Measurements from ENCODE around the gene KRTAP12-2. TPM values are rescaled to one million over a fixed set of nuclear protein-coding genes. Genes with fewer than 3 reads are reported as not detected.

Gene KRTAP12-2
- total and polyA plus RNA-seq, 2 donors (not counting 3 experiments of a cell fraction or from before 2014, with no cell fraction given), result not detected

- Histone ChIP-seq H3K4me2 (ENCODE audit: insufficient read depth, low read length) (no peak overlapping the region), H3K36me3 (ENCODE audit: control insufficient read depth in 2 of 2, extremely low read depth in 1 of 2, insufficient read depth in 2 of 2, low read length in 2 of 2) (no peaks in the 10 kb centered on the region), H3K9ac (replicated peaks; ENCODE audit: extremely low read depth, insufficient read depth, low read length) (no peak overlapping the region), H4K20me1 (replicated peaks; ENCODE audit: control insufficient read depth, extremely low read depth, insufficient read depth, low read length) (no peaks in the 10 kb centered on the region), H3K27ac (ENCODE audit: insufficient read depth, low read depth, low read length) (no peak overlapping the region), H3K9me3 (replicated peaks; ENCODE audit: control insufficient read depth, insufficient read depth, low read length) (no peaks in the 10 kb centered on the region), H3K27me3 (ENCODE audit: control insufficient read depth in 2 of 2, insufficient read depth in 2 of 2, low read length in 2 of 2) (peaks cover 5 to 17% of the 10 kb centered on the region in 2 experiments), H2AFZ (ENCODE audit: low read depth, low read length) (no peak overlapping the region), H3K9me1 (replicated peaks; ENCODE audit: control insufficient read depth, extremely low read depth, insufficient read depth, low read length) (no peaks in the 10 kb centered on the region), H3K4me1 (ENCODE audit: control insufficient read depth, extremely low read depth, insufficient read depth, low read length) (no peaks in the 10 kb centered on the region), H3K79me2 (ENCODE audit: control insufficient read depth, insufficient read depth, low read length) (no peaks in the 10 kb centered on the region), H3K4me3 (replicated peaks in 1 of 3; ENCODE audit: insufficient read depth in 1 of 3, low read depth in 1 of 3, low read length in 3 of 3) (no peak overlapping the region)
- DNase-seq (ENCODE audit: low read depth, low spot score), result no peak
- BruUV-seq (replicated peaks), result no TSS peak
- intact Hi-C loops (cut with micrococcal nuclease) (no loop called here), dilution Hi-C loops (cut with MboI; ENCODE audit: extremely low pct_ligation_motif_present, low sequenced_read_pairs) (no loop called here)
- no peak for FAIRE-seq
- no peak for TF ChIP-seq MAX (IDR thresholded peaks at IDR 0.05; ENCODE audit: insufficient read depth, insufficient read length)
- no peak for TF ChIP-seq FOS (IDR thresholded peaks at IDR 0.05; ENCODE audit: borderline replicate concordance, insufficient read depth, low read length)
- no peak for TF ChIP-seq JUN (IDR thresholded peaks at IDR 0.05; ENCODE audit: borderline replicate concordance, insufficient read depth, insufficient read length, low read depth)
- TF ChIP-seq CTCF (IDR thresholded peaks at IDR 0.05; ENCODE audit: extremely low read depth in 1 of 2, insufficient read depth in 1 of 2, low read depth in 1 of 2, low read length in 2 of 2), result no peak
- TF ChIP-seq POLR2AphosphoS5 (IDR thresholded peaks at IDR 0.05; ENCODE audit: insufficient read depth, low read depth, low read length), result no peak
- no peak for TF ChIP-seq GATA2 (IDR thresholded peaks at IDR 0.05; ENCODE audit: insufficient read depth, insufficient read length, low read depth, low read length)
- TF ChIP-seq EZH2 (IDR thresholded peaks at IDR 0.05; ENCODE audit: borderline replicate concordance, low read depth, low read length, severe bottlenecking), result no peak
- no peak for TF ChIP-seq POLR2A (IDR thresholded peaks at IDR 0.05; ENCODE audit: low read depth, low read length)
- TF ChIP-seq MYC (IDR thresholded peaks at IDR 0.05; ENCODE audit: low read depth, low read length), result no peak
- POLR2A ChIA-PET, result no interaction called here
- CTCF ChIA-PET, result no interaction called here
These were observed 20.9 kb upstream of the KRTAP12-2 start for GRCh38 chr21:44687671-44688070.

Data from endothelial cell of umbilical vein (primary cell).